ENCODE data around the gene COLQ. TPM values are rescaled to one million over a fixed set of nuclear protein-coding genes. Genes with fewer than 3 reads are reported as not detected.

COLQ gene
- total RNA-seq, 1 experiment from 2014 or later, result 1.9 TPM

DNA sequence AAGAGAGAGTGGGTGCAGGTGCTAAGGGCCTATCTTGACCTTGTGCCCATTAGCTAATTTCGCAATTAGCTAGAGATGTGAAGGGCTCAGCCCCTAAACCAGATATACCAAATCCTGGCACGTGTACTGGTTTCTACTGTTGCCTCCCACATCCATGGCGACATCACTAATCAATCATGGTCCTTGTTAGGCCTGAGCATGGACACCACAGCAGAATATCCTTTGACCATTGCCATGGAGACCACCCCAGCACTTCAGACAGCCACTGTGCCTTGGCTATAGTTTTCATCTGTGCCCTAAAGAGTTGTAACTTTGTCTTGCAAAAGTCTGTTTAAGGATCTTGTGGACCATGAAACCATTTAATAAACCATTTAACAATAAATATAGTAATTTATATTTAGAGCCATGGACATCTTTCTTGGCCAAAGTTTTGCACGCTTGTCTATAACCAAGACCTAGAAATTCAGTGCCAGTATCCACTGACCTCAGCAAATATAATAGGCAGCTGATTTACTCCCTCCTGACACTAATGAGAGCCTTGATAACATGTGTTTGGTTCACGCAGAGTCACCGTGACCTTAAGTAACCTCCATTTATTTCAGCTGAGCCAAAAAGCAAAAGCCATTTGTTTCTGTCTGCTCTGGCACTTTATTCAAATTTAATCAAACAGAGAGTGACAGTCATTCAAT, 43.4 kb downstream of the COLQ start (continued):
- TF ChIP-seq, protein P1, sequence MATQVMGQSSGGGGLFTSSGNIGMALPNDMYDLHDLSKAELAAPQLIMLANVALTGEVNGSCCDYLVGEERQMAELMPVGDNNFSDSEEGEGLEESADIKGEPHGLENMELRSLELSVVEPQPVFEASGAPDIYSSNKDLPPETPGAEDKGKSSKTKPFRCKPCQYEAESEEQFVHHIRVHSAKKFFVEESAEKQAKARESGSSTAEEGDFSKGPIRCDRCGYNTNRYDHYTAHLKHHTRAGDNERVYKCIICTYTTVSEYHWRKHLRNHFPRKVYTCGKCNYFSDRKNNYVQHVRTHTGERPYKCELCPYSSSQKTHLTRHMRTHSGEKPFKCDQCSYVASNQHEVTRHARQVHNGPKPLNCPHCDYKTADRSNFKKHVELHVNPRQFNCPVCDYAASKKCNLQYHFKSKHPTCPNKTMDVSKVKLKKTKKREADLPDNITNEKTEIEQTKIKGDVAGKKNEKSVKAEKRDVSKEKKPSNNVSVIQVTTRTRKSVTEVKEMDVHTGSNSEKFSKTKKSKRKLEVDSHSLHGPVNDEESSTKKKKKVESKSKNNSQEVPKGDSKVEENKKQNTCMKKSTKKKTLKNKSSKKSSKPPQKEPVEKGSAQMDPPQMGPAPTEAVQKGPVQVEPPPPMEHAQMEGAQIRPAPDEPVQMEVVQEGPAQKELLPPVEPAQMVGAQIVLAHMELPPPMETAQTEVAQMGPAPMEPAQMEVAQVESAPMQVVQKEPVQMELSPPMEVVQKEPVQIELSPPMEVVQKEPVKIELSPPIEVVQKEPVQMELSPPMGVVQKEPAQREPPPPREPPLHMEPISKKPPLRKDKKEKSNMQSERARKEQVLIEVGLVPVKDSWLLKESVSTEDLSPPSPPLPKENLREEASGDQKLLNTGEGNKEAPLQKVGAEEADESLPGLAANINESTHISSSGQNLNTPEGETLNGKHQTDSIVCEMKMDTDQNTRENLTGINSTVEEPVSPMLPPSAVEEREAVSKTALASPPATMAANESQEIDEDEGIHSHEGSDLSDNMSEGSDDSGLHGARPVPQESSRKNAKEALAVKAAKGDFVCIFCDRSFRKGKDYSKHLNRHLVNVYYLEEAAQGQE (IDR thresholded peaks at IDR 0.05; ENCODE audit: low read depth), result no peak
- TF ChIP-seq JUND (IDR thresholded peaks at IDR 0.05) (no peak), CBX3 (IDR thresholded peaks at IDR 0.05; ENCODE audit: low read depth) (no peak), EGR1 (IDR thresholded peaks at IDR 0.05; ENCODE audit: low read depth) (no peak), POLR2AphosphoS5 (IDR thresholded peaks at IDR 0.05; ENCODE audit: low read depth, low read length) (no peak), RAD21 (IDR thresholded peaks at IDR 0.05; ENCODE audit: low read depth) (no peak), ELF1 (IDR thresholded peaks at IDR 0.05; ENCODE audit: borderline replicate concordance, low read depth) (no peak), CEBPB (IDR thresholded peaks at IDR 0.05; ENCODE audit: low read depth) (no peak)
- TF ChIP-seq, protein P2, sequence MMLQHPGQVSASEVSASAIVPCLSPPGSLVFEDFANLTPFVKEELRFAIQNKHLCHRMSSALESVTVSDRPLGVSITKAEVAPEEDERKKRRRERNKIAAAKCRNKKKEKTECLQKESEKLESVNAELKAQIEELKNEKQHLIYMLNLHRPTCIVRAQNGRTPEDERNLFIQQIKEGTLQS (IDR thresholded peaks at IDR 0.05), result no peak
- TF ChIP-seq, protein P3, sequence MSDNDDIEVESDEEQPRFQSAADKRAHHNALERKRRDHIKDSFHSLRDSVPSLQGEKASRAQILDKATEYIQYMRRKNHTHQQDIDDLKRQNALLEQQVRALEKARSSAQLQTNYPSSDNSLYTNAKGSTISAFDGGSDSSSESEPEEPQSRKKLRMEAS (IDR thresholded peaks at IDR 0.05), result no peak

DNA sequence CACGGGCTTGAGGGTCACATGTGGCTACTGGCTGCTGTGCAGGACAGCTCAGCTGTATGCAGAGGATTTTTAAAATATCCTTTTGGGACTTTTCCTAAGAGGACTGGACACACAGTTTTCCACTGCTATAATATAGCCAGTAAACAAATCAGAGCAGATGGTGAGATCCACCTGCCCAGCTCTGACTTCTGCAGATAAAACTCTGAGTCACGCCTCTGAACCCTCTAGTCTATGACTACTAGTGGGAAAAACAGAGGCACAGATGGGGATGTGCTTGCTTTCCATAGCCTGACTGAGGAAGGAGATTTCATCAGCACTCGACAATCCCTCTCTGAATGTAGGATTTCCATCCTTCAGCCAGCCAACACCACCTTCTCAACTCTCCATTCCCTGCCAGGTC, 45.1 kb downstream of the COLQ start:
- H4K20me1 ChIP-seq (ENCODE audit: insufficient read depth), result no peaks in the 10 kb centered on the region
- DNase-seq (ENCODE audit: low read depth, low spot score) (no peak), ATAC-seq (no peak)
- BruUV-seq (replicated peaks), result no TSS peak
- no peaks in the 10 kb centered on the region for H3K4me1 ChIP-seq (ENCODE audit: control insufficient read depth in 1 of 2, insufficient read depth in 2 of 2, low read length in 2 of 2)
- ChIA-PET POLR2A (no interaction called here), CTCF (no interaction called here), RAD21 (ENCODE audit: low non-redundant PET in 1 of 2, low total read pairs in 2 of 2, uncharacterized antibody in 2 of 2, unreplicated experiment in 2 of 2) (no interaction called here)
- H2AFZ ChIP-seq (ENCODE audit: low read depth, low read length, poor library complexity, severe bottlenecking), result no peak overlapping the region
- H3K9me3 ChIP-seq (ENCODE audit: control insufficient read depth in 1 of 2, insufficient read depth in 1 of 2, low read depth in 1 of 2, low read length in 2 of 2), result no peaks in the 10 kb centered on the region
- intact Hi-C loops (cut with micrococcal nuclease), result no loop called here
- no peaks in the 10 kb centered on the region for H3K27me3 ChIP-seq (ENCODE audit: insufficient read depth, low read length)
- no peaks in the 10 kb centered on the region for H3K36me3 ChIP-seq (ENCODE audit: control insufficient read depth in 1 of 2, insufficient read depth in 2 of 2, low read length in 2 of 2)
- H3K4me3 ChIP-seq (replicated peaks in 1 of 2; ENCODE audit: low read depth in 1 of 2, low read length in 2 of 2), result no peak overlapping the region
- H3K4me2 ChIP-seq (ENCODE audit: low read length), result no peak overlapping the region
- H3K9me2 ChIP-seq (ENCODE audit: insufficient read depth), result no peaks in the 10 kb centered on the region
- H3K9ac ChIP-seq (ENCODE audit: low read length), result no peak overlapping the region
- H3K27ac ChIP-seq (ENCODE audit: low read depth, low read length), result no peak overlapping the region
- no peak for TF ChIP-seq EZH2phosphoT487 (IDR thresholded peaks at IDR 0.05; ENCODE audit: borderline replicate concordance)
- TF ChIP-seq EZH2 (IDR thresholded peaks at IDR 0.05), result no peak
- TF ChIP-seq YY1 (IDR thresholded peaks at IDR 0.05; ENCODE audit: extremely low read depth, insufficient replicate concordance, low read depth, low read length), result no peak
- TF ChIP-seq SIN3A (IDR thresholded peaks at IDR 0.05; ENCODE audit: low read depth), result no peak
- TF ChIP-seq, protein P1 (IDR thresholded peaks at IDR 0.05; ENCODE audit: low read depth), result no peak
- TF ChIP-seq SP1 (IDR thresholded peaks at IDR 0.05; ENCODE audit: low read depth), result no peak
- TF ChIP-seq TCF7L2 (IDR thresholded peaks at IDR 0.05; ENCODE audit: borderline replicate concordance, extremely low read depth, insufficient read depth, insufficient read length), result no peak
- H3K79me2 ChIP-seq (ENCODE audit: insufficient read depth, low read length), result no peaks in the 10 kb centered on the region
